HG02870 (cell line): ENCODE data around the gene NKD2.

Experiments used
- ATAC-seq: cut with Tn5 transposase; IDR thresholded peaks from one replicate; pipeline ENCODE4 v1.9.1; 2021; ENCODE audit warnings: mild to moderate bottlenecking, moderate library complexity; ENCODE audit not compliant: unreplicated experiment

Gene NKD2

GRCh38 chr5:1041225-1042143, 32.9 kb downstream of the NKD2 start:
- ATAC-seq: no peak

- no peak for ATAC-seq
Measured at GRCh38 chr5:1042626-1043025, 34.0 kb downstream of the NKD2 start.

- no peak for ATAC-seq
Measured at GRCh38 chr5:1043327-1043726, 34.7 kb downstream of the NKD2 start.

- no peak for ATAC-seq
Measured at GRCh38 chr5:1044117-1044516, 35.5 kb downstream of the NKD2 start.

- no peak for ATAC-seq
Measured at GRCh38 chr5:1045960-1046560, 37.5 kb downstream of the NKD2 start.

- no peak for ATAC-seq
Measured at GRCh38 chr5:1047332-1047965, 38.8 kb downstream of the NKD2 start.

- no peak for ATAC-seq
Measured at GRCh38 chr5:1048162-1048721, 39.6 kb downstream of the NKD2 start.

GRCh38 chr5:1048861-1049838, 40.5 kb downstream of the NKD2 start:
- no peak for ATAC-seq

GRCh38 chr5:1050423-1051365, 42.1 kb downstream of the NKD2 start:
- ATAC-seq: no peak

GRCh38 chr5:1051366-1051720, 42.7 kb downstream of the NKD2 start:
- ATAC-seq: no peak

- ATAC-seq: no peak
Measured at GRCh38 chr5:1052076-1052475, 43.5 kb downstream of the NKD2 start.

GRCh38 chr5:1052641-1053390, 44.2 kb downstream of the NKD2 start:
- ATAC-seq: no peak

GRCh38 chr5:1053391-1054017, 44.9 kb downstream of the NKD2 start:
- ATAC-seq: no peak

GRCh38 chr5:1054018-1054798, 45.6 kb downstream of the NKD2 start:
- ATAC-seq: no peak

GRCh38 chr5:1054799-1055775, 46.5 kb downstream of the NKD2 start:
- no peak for ATAC-seq

GRCh38 chr5:1055896-1056610, 47.5 kb downstream of the NKD2 start:
- ATAC-seq: no peak
